ENCODE measurements around the gene MACIR.
A peak's percentile ranks its signal among the peaks of the same experiment; 100 is the strongest.

MACIR gene

GRCh38 chr5:103291606-103292005 is 33.0 kb downstream of the MACIR start:
- peak; percentile 61 for DNase-seq (ENCODE audit: low spot score)

- no peak for DNase-seq (ENCODE audit: low spot score)
Measured at GRCh38 chr5:103293099-103293498, 34.5 kb downstream of the MACIR start.

DNA sequence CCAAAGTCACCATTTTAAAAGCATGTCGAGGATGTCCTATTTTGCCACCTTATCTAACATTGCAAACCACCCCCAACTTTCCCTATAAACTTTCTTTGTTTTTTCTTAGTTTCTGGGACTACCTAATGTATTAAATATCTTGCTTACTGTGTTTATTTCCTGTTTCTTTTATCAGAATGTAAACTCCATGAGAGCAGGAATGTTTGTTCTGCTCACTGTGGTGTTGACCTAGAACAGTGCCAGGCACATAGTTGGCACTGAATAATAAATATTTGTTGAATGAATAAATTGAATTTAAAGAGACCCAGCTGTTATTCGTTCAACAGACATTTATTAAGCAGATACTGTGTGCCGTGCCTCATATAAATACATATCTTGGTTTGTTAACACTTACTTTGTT is 35.2 kb downstream of the MACIR start:
- DNase-seq (ENCODE audit: low spot score): no peak

DNA sequence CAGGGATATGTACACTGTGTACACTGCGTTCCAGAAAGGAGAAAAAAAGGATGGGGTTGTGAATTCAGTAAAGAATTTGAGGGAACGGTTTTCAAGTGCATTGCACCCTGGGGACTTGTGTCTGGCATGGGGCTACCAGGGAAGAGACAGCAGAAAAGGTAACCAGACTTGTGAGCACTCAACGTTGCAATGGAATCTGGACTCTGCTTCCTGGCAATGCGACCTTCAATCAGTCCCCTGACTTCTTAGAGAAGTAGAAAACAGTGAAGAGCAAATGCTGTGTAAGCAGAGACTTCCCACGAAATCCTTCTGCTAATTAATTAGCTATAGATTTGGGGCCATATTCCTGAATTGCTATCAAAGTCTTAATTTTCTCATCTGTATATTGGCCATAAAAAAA is 36.3 kb downstream of the MACIR start:
- DNase-seq (ENCODE audit: low spot score): no peak

- no peak for DNase-seq (ENCODE audit: low spot score)
Measured at GRCh38 chr5:103295424-103295823, 36.9 kb downstream of the MACIR start.

- no peak for DNase-seq (ENCODE audit: low spot score)
Measured at GRCh38 chr5:103295871-103296270, 37.3 kb downstream of the MACIR start.

- DNase-seq (ENCODE audit: low spot score): no peak
Measured at GRCh38 chr5:103298117-103298516, 39.6 kb downstream of the MACIR start.

- DNase-seq (ENCODE audit: low spot score): no peak
Measured at GRCh38 chr5:103298607-103299188, 40.1 kb downstream of the MACIR start.

- DNase-seq (ENCODE audit: low spot score): no peak
Measured at GRCh38 chr5:103305809-103306208, 47.2 kb downstream of the MACIR start.

DNA sequence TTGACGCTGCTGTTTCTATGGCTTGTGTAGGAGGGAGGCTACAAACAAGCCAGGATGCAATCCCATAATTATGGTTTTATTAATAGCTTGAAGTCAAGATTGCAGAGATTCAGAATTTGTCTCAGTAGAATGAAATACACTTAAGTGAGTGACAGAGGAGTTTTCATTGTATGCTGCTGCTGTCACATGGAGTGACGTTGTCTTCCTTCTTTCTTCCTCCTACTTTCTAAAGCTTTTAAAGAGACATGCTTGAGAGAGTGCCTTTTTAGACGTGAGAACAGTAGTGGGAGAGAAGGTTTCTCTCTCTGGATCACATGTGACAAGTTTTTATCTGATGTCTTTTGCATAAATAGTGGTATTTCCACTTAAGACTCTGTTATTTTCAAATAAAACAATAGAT is 48.9 kb downstream of the MACIR start:
- no peak for DNase-seq (ENCODE audit: low spot score)

GRCh38 chr5:103308774-103309173 is 50.2 kb downstream of the MACIR start:
- DNase-seq (ENCODE audit: low spot score): no peak

DNA sequence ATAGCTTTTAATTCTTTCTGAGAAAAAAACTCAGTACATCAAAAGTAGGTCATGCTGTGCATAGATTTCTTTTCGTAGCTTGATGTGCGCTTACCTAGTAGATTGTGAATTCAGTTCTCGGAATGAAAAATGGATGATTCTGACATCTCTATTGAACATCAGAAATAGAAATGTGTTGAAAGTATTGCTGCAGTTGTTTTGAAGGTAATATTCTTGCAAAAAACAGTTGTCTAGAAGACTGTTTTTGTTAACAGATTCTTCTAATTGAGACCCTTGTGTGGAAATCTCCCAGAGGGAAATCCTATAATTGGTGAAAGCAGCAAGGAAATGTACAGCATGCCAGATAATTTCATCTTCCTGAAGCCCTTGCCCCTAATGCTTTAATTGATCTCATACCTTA is 54.5 kb downstream of the MACIR start:
- DNase-seq (ENCODE audit: low spot score): no peak

DNA sequence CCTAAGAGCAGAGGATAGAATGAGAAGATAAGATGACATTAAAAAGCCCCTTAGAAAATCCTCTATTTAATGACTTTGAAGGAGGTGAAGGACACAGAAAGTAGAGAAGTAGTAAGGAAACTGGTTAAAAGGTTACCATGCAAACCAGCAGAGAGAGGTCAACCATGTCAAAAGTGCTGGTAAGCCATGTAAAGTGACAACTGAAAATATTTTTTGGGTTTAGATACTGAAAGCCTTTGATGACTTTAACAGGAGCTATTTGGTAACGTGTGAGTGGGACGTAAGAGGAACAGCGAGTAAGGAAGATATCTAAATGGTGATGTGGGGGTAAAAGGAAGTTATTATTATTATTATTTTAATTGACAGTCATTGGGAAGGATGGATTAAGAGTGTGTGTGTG is 56.9 kb downstream of the MACIR start:
- no peak for DNase-seq (ENCODE audit: low spot score)

DNA sequence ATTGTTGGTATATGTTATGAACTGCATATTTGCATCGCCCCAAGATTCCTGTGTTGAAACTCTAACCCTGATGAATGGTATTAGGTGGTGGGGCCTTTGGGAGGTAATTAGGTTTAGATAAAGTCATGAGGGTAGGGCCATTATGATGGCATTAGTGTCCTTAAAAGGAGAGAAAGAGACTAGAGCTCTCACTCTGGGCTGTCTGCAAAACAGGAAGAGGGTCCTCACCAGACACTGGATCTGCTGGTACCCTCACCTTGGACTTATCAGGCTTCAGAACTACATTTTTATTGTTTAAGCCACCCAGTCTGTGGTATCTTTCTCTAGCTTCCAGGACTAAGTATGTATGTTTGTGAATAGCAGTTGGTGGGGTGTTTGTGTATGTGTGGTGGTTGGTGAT is 68.9 kb downstream of the MACIR start:
- no peak for DNase-seq (ENCODE audit: low spot score)

GRCh38 chr5:103327893-103328292 is 69.3 kb downstream of the MACIR start:
- DNase-seq (ENCODE audit: low spot score): no peak
